HG02840 (cell line): Measurements from ENCODE around the gene SLC38A4.

ENCODE experiments used
- ATAC-seq: cut with Tn5 transposase; IDR thresholded peaks from one replicate; pipeline ENCODE4 v1.9.1; 2021; ENCODE audit warnings: mild to moderate bottlenecking, moderate library complexity, moderate number of reproducible peaks; ENCODE audit not compliant: unreplicated experiment, low FRiP score

The SLC38A4 gene

DNA sequence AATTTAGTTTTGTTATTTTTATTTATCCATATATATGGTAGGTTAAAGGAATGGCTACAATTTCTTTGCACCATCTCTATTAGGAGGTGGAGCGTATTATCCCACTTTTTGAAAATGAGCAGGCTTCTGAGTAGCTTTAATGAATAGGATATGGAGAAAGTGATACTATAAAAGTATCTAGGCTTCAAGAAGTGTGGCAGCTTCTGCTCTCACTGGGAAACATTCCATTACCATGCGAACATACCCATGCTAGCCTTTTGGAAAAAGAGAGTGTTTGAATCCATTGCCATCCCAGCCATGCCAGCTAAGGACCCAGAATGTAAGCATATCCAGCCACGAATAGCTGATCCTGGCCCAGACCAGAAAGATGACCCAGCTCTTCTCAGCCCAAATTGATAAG lies 107.3 kb downstream of the SLC38A4 start:
- ATAC-seq = no peak

DNA sequence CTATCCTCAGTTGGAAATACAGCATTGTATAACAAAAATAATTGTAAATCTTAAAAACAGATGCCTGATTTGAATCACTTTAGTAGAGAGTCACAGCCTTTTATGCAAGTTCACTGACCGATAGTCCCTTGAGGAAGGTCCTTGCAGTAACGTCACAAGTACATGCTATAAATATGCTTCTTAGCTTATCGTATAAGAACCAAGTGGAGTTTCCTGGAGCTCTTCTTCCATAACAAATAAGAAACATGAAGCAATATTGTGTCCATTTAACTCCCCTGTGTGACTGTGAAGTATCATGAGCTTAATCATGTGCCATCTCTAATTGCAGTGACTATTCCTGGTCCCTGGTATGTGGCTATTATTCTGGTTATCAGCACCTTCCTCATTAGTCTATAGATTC lies 107.9 kb downstream of the SLC38A4 start:
- no peak for ATAC-seq

DNA sequence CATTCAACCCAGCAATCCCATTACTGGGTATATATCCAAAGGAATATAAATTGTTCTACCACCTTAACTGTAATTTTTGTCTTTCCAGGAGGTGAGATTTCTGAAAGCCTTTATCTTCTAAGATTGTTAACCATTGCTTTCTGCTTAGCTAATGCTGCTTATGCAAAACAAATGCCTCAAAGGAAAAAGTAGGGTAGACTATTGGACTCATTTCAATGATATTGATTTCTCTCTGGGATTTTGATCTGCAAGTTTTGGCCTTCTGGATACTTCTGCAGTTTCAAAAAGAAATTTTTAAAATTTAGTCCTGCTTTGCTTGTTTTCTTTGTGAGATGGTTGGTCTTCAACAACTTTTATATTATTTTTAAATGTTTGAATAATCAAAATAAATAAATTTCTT lies 108.6 kb downstream of the SLC38A4 start:
- no peak for ATAC-seq
